Calu3 (cell line): ENCODE measurements around the gene SDCBP2. TPM values are rescaled to one million over a fixed set of nuclear protein-coding genes. Genes with fewer than 3 reads are reported as not detected.

Source experiments
- BruUV-seq: library from RNA; stranded (reverse); fragments of 400-500 nt; replicated peaks from 2 replicates; lab custom pipeline; 2021; lab: Mats Ljungman, UMichigan
- CTCF ChIA-PET: fragments of 300-600 bp; sonication (Branson Sonifier 250); formaldehyde crosslinking; loops from one replicate; lab custom pipeline; 2022; ENCODE audit warnings: antibody characterized with exemption; lab: Charles Lee
- DNase-seq: peaks from one replicate; pipeline ENCODE4 v3.0.0; 2022
- H3K27ac Mint-ChIP-seq: one replicate; pipeline ENCODE4 v1.8.0; 2022; ENCODE audit warnings: mixed read lengths; ENCODE audit not compliant: unreplicated experiment
- H3K27me3 Mint-ChIP-seq: one replicate; pipeline ENCODE4 v1.8.0; 2022; ENCODE audit warnings: mixed read lengths; ENCODE audit not compliant: unreplicated experiment
- H3K36me3 Mint-ChIP-seq: one replicate; pipeline ENCODE4 v1.8.0; 2022; ENCODE audit warnings: mild to moderate bottlenecking, moderate library complexity, mixed read lengths; ENCODE audit not compliant: insufficient read depth, unreplicated experiment
- H3K4me1 Mint-ChIP-seq: one replicate; pipeline ENCODE4 v1.8.0; 2022; ENCODE audit warnings: mild to moderate bottlenecking, low read depth, mixed read lengths; ENCODE audit not compliant: unreplicated experiment
- H3K4me3 Mint-ChIP-seq: one replicate; pipeline ENCODE4 v1.8.0; 2022; ENCODE audit warnings: mild to moderate bottlenecking, low read depth, moderate library complexity, mixed read lengths; ENCODE audit not compliant: unreplicated experiment
- H3K9me3 Mint-ChIP-seq: one replicate; pipeline ENCODE4 v1.8.0; 2022; ENCODE audit warnings: low read depth, mixed read lengths; ENCODE audit not compliant: unreplicated experiment
- intact Hi-C: fragments of 100-400 bp; cut with micrococcal nuclease; formaldehyde crosslinking; loops from one replicate; pipeline ENCODE4 v1.10.0; 2022; ENCODE audit not compliant: unreplicated experiment
- total RNA-seq: library from RNA; stranded (reverse); gene quantifications from 2 replicates; pipeline ENCODE4 v1.2.3, GENCODE V29; 2022
- TF ChIP-seq, protein P1 (sequence below): fragments of 200-600 bp; IDR thresholded peaks from one replicate; pipeline ENCODE4 v1.8.0; 2022; ENCODE audit warnings: antibody characterized with exemption; ENCODE audit not compliant: unreplicated experiment

SDCBP2 gene
- total RNA-seq, 1 experiment from 2014 or later, result 8.2 TPM

DNA sequence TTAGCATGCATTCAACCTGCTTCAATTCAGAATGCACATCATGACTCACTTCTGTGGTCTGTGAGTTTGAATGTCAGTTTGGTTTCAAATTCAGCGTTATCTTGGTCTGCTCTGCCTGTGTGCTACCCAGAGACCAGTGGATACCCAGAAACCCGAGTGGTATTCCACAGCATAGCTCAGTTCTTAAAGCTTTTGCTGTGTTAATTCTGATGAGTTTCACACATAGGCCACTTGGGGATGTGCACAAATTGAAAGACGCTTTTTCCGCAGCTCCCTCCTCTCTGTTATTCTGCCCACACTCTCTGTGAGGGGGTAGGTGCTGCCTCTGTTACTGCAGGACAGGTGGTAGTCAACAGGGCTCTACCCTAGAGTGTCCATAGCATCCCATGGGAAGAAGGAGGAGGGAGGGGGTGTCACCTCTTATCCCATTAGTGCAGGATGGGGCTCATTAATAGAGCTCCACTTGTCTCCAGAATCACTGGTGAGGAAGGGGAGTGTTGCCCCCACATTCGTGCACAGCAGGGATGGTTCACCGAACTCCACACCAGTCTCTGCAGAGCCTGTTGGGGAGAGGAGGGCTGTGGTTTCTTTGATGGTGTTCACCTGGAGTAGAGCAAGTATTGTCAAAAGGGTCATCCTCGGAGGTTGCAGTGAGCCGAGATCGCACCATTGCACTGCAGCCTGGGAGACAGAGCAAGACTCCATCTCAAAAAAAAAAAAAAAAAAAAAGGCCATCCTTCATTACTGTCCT is 29.2 kb upstream of the SDCBP2 start:
- DNase-seq, result no peak
- Mint-ChIP-seq H3K27me3 (no peaks in the 10 kb centered on the region), H3K4me3 (no peak overlapping the region), H3K4me1 (no peaks in the 10 kb centered on the region), H3K36me3 (peaks cover 29% of the 10 kb centered on the region), H3K27ac (no peak overlapping the region), H3K9me3 (no peaks in the 10 kb centered on the region)
- TF ChIP-seq, protein P1, sequence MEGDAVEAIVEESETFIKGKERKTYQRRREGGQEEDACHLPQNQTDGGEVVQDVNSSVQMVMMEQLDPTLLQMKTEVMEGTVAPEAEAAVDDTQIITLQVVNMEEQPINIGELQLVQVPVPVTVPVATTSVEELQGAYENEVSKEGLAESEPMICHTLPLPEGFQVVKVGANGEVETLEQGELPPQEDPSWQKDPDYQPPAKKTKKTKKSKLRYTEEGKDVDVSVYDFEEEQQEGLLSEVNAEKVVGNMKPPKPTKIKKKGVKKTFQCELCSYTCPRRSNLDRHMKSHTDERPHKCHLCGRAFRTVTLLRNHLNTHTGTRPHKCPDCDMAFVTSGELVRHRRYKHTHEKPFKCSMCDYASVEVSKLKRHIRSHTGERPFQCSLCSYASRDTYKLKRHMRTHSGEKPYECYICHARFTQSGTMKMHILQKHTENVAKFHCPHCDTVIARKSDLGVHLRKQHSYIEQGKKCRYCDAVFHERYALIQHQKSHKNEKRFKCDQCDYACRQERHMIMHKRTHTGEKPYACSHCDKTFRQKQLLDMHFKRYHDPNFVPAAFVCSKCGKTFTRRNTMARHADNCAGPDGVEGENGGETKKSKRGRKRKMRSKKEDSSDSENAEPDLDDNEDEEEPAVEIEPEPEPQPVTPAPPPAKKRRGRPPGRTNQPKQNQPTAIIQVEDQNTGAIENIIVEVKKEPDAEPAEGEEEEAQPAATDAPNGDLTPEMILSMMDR, result no peak
- intact Hi-C loops, result no loop called here
- no TSS peak for BruUV-seq
- CTCF ChIA-PET, result interaction anchor here (0.7 kb wide), 1 partner anchor 802 kb away, joined by 3 read pairs; no protein-coding TSS in a partner anchor

DNA sequence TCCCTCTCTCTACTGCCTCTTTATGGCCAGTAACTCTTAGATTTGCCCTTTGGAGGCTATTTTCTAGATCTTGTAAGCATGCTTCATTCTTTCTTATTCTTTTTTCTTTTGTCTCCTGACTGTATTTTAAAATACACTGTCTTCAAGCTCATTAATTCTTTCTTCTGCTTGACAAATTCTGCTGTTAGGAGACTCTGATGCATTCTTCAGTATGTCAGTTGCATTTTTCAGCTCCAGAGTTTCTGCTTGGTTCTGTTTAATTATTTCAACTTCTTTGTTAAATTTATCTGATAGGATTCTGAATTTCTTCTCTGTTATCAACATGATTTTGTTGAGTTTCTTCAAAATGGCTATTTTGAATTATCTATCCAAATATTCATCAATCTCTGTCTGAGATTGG is 25.0 kb upstream of the SDCBP2 start:
- Mint-ChIP-seq H3K4me3 (no peak overlapping the region), H3K27me3 (no peaks in the 10 kb centered on the region), H3K27ac (no peak overlapping the region), H3K4me1 (no peaks in the 10 kb centered on the region), H3K9me3 (no peaks in the 10 kb centered on the region), H3K36me3 (peaks cover 32% of the 10 kb centered on the region)
- DNase-seq, result no peak
- TF ChIP-seq, protein P1, result no peak
- intact Hi-C loops, result no loop called here
- no TSS peak for BruUV-seq
- CTCF ChIA-PET, result no interaction called here

- Mint-ChIP-seq H3K4me3 (no peak overlapping the region), H3K9me3 (no peaks in the 10 kb centered on the region), H3K4me1 (no peaks in the 10 kb centered on the region), H3K27ac (no peak overlapping the region), H3K27me3 (no peaks in the 10 kb centered on the region), H3K36me3 (peaks cover 6% of the 10 kb centered on the region)
- BruUV-seq, result no TSS peak
- no peak for DNase-seq
- TF ChIP-seq, protein P1, result no peak
- intact Hi-C loops, result no loop called here
- CTCF ChIA-PET, result no interaction called here
Measured at GRCh38 chr20:1346315-1346969, 17.5 kb upstream of the SDCBP2 start.

GRCh38 chr20:1345756-1346093 is 16.8 kb upstream of the SDCBP2 start:
- Mint-ChIP-seq H3K4me3 (no peak overlapping the region), H3K27me3 (no peaks in the 10 kb centered on the region), H3K9me3 (no peaks in the 10 kb centered on the region), H3K4me1 (no peaks in the 10 kb centered on the region), H3K36me3 (peaks cover under 1% of the 10 kb centered on the region), H3K27ac (no peak overlapping the region)
- no peak for DNase-seq
- intact Hi-C loops, result no loop called here
- CTCF ChIA-PET, result no interaction called here
- no TSS peak for BruUV-seq
- TF ChIP-seq, protein P1, result no peak
